Measurements from ENCODE around the gene GAN.

GRCh38 chr16:81378049-81378448 lies 63.3 kb downstream of the GAN start:
- TF ChIP-seq POLR2A (IDR thresholded peaks at IDR 0.05) = no peak
- TF ChIP-seq, protein P1, sequence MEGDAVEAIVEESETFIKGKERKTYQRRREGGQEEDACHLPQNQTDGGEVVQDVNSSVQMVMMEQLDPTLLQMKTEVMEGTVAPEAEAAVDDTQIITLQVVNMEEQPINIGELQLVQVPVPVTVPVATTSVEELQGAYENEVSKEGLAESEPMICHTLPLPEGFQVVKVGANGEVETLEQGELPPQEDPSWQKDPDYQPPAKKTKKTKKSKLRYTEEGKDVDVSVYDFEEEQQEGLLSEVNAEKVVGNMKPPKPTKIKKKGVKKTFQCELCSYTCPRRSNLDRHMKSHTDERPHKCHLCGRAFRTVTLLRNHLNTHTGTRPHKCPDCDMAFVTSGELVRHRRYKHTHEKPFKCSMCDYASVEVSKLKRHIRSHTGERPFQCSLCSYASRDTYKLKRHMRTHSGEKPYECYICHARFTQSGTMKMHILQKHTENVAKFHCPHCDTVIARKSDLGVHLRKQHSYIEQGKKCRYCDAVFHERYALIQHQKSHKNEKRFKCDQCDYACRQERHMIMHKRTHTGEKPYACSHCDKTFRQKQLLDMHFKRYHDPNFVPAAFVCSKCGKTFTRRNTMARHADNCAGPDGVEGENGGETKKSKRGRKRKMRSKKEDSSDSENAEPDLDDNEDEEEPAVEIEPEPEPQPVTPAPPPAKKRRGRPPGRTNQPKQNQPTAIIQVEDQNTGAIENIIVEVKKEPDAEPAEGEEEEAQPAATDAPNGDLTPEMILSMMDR (IDR thresholded peaks at IDR 0.05) = no peak

All from testis (tissue), 2 donors.